Muscle of leg (tissue), 11 donors: Measurements from ENCODE around the gene CEP135. TPM values are rescaled to one million over a fixed set of nuclear protein-coding genes. Genes with fewer than 3 reads are reported as not detected.

Experiments used
- DNase-seq: peaks from one replicate; pipeline ENCODE4 v3.0.0; 2013
- H3K27ac ChIP-seq: one replicate; pipeline ENCODE4 v1.5.1; 2013; ENCODE audit warnings: mild to moderate bottlenecking, low read length, control low read depth
- H3K27me3 ChIP-seq: one replicate; pipeline ENCODE4 v1.6.1; 2013; ENCODE audit warnings: low read length; ENCODE audit not compliant: control insufficient read depth, insufficient read depth
- H3K36me3 ChIP-seq: one replicate; pipeline ENCODE4 v1.6.1; 2013; ENCODE audit warnings: low read length; ENCODE audit not compliant: control insufficient read depth, insufficient read depth
- H3K4me1 ChIP-seq: one replicate; pipeline ENCODE4 v1.6.1; 2013; ENCODE audit warnings: low read length; ENCODE audit not compliant: control insufficient read depth, insufficient read depth
- H3K4me3 ChIP-seq: one replicate; pipeline ENCODE4 v1.5.1; 2013; ENCODE audit warnings: low read length, control low read depth
- H3K9me3 ChIP-seq: replicated peaks from 2 replicates; pipeline ENCODE4 v1.6.1; 2013; ENCODE audit warnings: low read depth, low read length; ENCODE audit not compliant: control insufficient read depth
- WGBS: methylation state at CpG from one replicate; pipeline ENCODE4 v1.1.5; 2013; ENCODE audit warnings: missing lambda C conversion rate; ENCODE audit not compliant: insufficient coverage; 5-methylcytosine and 5-hydroxymethylcytosine counted together
- polyA plus RNA-seq, 8 donors: library from polyadenylated mRNA; unstranded; fragments of 120-200 nt; gene quantifications; one replicate each; pipeline versions ENCODE4 v1.2.1 to v1.2.3, GENCODE V29; 2013; ENCODE audit warnings: inconsistent platforms in 1 of 8, low replicate concordance in 1 of 8; ENCODE audit not compliant: insufficient read length in 8 of 8, insufficient read depth in 1 of 8
- total RNA-seq: library from RNA; stranded (reverse); fragments of 120-200 nt; gene quantifications from one replicate; pipeline ENCODE4 v1.2.4, GENCODE V29; 2013

CEP135 gene
- total and polyA plus RNA-seq, 9 donors: 4.4 to 8.2 (median 5.5) TPM

- Histone ChIP-seq H3K4me3 (no peak overlapping the region), H3K27ac (no peak overlapping the region), H3K27me3 (peaks cover 4% of the 10 kb centered on the region), H3K4me1 (no peaks in the 10 kb centered on the region), H3K36me3 (no peaks in the 10 kb centered on the region), H3K9me3 (no peaks in the 10 kb centered on the region)
- 83% methylated on average over 1 of the region's 7 CpGs for WGBS
- no peak for DNase-seq
Observed at GRCh38 chr4:56051029-56051709, 102.4 kb downstream of the CEP135 start.

- no peak overlapping the region for H3K4me3 ChIP-seq
- no peaks in the 10 kb centered on the region for H3K4me1 ChIP-seq
- DNase-seq: no peak
- no CpG with 5 or more reads among the region's 1 CpG for WGBS
- no peaks in the 10 kb centered on the region for H3K9me3 ChIP-seq
- no peak overlapping the region for H3K27ac ChIP-seq
- H3K36me3 ChIP-seq: no peaks in the 10 kb centered on the region
- H3K27me3 ChIP-seq: peaks cover 4% of the 10 kb centered on the region
Observed at GRCh38 chr4:56051710-56052075, 102.9 kb downstream of the CEP135 start.

GRCh38 chr4:56052481-56052880, 103.7 kb downstream of the CEP135 start:
- no CpG with 5 or more reads among the region's 1 CpG for WGBS
- Histone ChIP-seq H3K9me3 (no peaks in the 10 kb centered on the region), H3K4me3 (no peak overlapping the region), H3K36me3 (no peaks in the 10 kb centered on the region), H3K27me3 (peaks cover 4% of the 10 kb centered on the region), H3K4me1 (no peaks in the 10 kb centered on the region), H3K27ac (no peak overlapping the region)
- no peak for DNase-seq

- Histone ChIP-seq H3K4me1 (no peaks in the 10 kb centered on the region), H3K9me3 (no peaks in the 10 kb centered on the region), H3K27me3 (peaks cover 4% of the 10 kb centered on the region), H3K27ac (no peak overlapping the region), H3K4me3 (no peak overlapping the region), H3K36me3 (no peaks in the 10 kb centered on the region)
- WGBS: no CpG with 5 or more reads among the region's 5 CpGs
- DNase-seq: no peak
Observed at GRCh38 chr4:56052966-56053365, 104.2 kb downstream of the CEP135 start.

GRCh38 chr4:56055027-56055977, 106.6 kb downstream of the CEP135 start:
- Histone ChIP-seq H3K4me1 (no peaks in the 10 kb centered on the region), H3K27me3 (no peaks in the 10 kb centered on the region), H3K27ac (no peak overlapping the region), H3K36me3 (no peaks in the 10 kb centered on the region), H3K9me3 (no peaks in the 10 kb centered on the region), H3K4me3 (no peak overlapping the region)
- 14% methylated on average over 1 of the region's 8 CpGs for WGBS
- no peak for DNase-seq

- no peak for DNase-seq
- H3K4me3 ChIP-seq: no peak overlapping the region
- H3K9me3 ChIP-seq: no peaks in the 10 kb centered on the region
- no peaks in the 10 kb centered on the region for H3K27me3 ChIP-seq
- no peaks in the 10 kb centered on the region for H3K4me1 ChIP-seq
- WGBS: no CpG with 5 or more reads among the region's 1 CpG
- H3K27ac ChIP-seq: no peak overlapping the region
- no peaks in the 10 kb centered on the region for H3K36me3 ChIP-seq
Observed at GRCh38 chr4:56055991-56056390, 107.2 kb downstream of the CEP135 start.

GRCh38 chr4:56058555-56058954, 109.8 kb downstream of the CEP135 start:
- Histone ChIP-seq H3K4me3 (no peak overlapping the region), H3K9me3 (no peaks in the 10 kb centered on the region), H3K4me1 (no peaks in the 10 kb centered on the region), H3K27me3 (no peaks in the 10 kb centered on the region), H3K27ac (no peak overlapping the region), H3K36me3 (no peaks in the 10 kb centered on the region)
- 100% methylated on average over 1 of the region's 2 CpGs for WGBS
- no peak for DNase-seq

GRCh38 chr4:56060036-56060435, 111.3 kb downstream of the CEP135 start:
- H3K4me3 ChIP-seq: no peak overlapping the region
- no peaks in the 10 kb centered on the region for H3K27me3 ChIP-seq
- no peak for DNase-seq
- no peaks in the 10 kb centered on the region for H3K9me3 ChIP-seq
- no peaks in the 10 kb centered on the region for H3K36me3 ChIP-seq
- 64% methylated on average over 2 of the region's 7 CpGs for WGBS
- H3K27ac ChIP-seq: no peak overlapping the region
- H3K4me1 ChIP-seq: no peaks in the 10 kb centered on the region

- H3K27me3 ChIP-seq: no peaks in the 10 kb centered on the region
- H3K4me1 ChIP-seq: no peaks in the 10 kb centered on the region
- no peak for DNase-seq
- H3K9me3 ChIP-seq: no peaks in the 10 kb centered on the region
- H3K27ac ChIP-seq: no peak overlapping the region
- no peaks in the 10 kb centered on the region for H3K36me3 ChIP-seq
- WGBS: no CpG with 5 or more reads among the region's 3 CpGs
- no peak overlapping the region for H3K4me3 ChIP-seq
Observed at GRCh38 chr4:56062106-56062505, 113.4 kb downstream of the CEP135 start.

- H3K4me1 ChIP-seq: no peaks in the 10 kb centered on the region
- 43% methylated on average over 1 of the region's 4 CpGs for WGBS
- no peak overlapping the region for H3K27ac ChIP-seq
- no peaks in the 10 kb centered on the region for H3K9me3 ChIP-seq
- no peak for DNase-seq
- H3K27me3 ChIP-seq: no peaks in the 10 kb centered on the region
- no peak overlapping the region for H3K4me3 ChIP-seq
- H3K36me3 ChIP-seq: no peaks in the 10 kb centered on the region
Observed at GRCh38 chr4:56062526-56063145, 113.9 kb downstream of the CEP135 start.
